HG03108 (cell line): Measurements from ENCODE around the gene UBE2E2.
"Not testable (repeated sequence)": the region's sequence is repeated elsewhere in the genome, so short reads cannot be mapped to it uniquely, and the experiment has no call there.

Experiments
- ATAC-seq: cut with Tn5 transposase; IDR thresholded peaks from one replicate; pipeline ENCODE4 v1.9.1; 2021; ENCODE audit warnings: moderate library complexity; ENCODE audit not compliant: unreplicated experiment

UBE2E2 gene

GRCh38 chr3:23320586-23321570 is 117.8 kb downstream of the UBE2E2 start:
- no peak for ATAC-seq

- ATAC-seq: peak; percentile 35
These were observed 121.6 kb downstream of the UBE2E2 start for GRCh38 chr3:23324745-23325144.

GRCh38 chr3:23325466-23326065 is 122.4 kb downstream of the UBE2E2 start:
- peak; percentile 54 for ATAC-seq

- no peak for ATAC-seq
These were observed 126.5 kb downstream of the UBE2E2 start for GRCh38 chr3:23329471-23330105.

GRCh38 chr3:23330568-23330967 is 127.4 kb downstream of the UBE2E2 start:
- no peak for ATAC-seq

- no peak for ATAC-seq
These were observed 128.2 kb downstream of the UBE2E2 start for GRCh38 chr3:23331141-23331935.

- no peak for ATAC-seq
These were observed 130.5 kb downstream of the UBE2E2 start for GRCh38 chr3:23333633-23334032.

GRCh38 chr3:23336853-23337252 is 133.7 kb downstream of the UBE2E2 start:
- not testable (repeated sequence) for ATAC-seq

- ATAC-seq: no peak
These were observed 138.2 kb downstream of the UBE2E2 start for GRCh38 chr3:23341147-23341838.

- ATAC-seq: no peak
These were observed 139.2 kb downstream of the UBE2E2 start for GRCh38 chr3:23342343-23342742.

GRCh38 chr3:23343509-23343908 is 140.4 kb downstream of the UBE2E2 start:
- ATAC-seq: no peak

GRCh38 chr3:23344886-23345285 is 141.8 kb downstream of the UBE2E2 start:
- ATAC-seq: no peak

- ATAC-seq: not testable (repeated sequence)
These were observed 146.3 kb downstream of the UBE2E2 start for GRCh38 chr3:23349444-23349843.

- no peak for ATAC-seq
These were observed 153.0 kb downstream of the UBE2E2 start for GRCh38 chr3:23356169-23356568.

- no peak for ATAC-seq
These were observed 153.8 kb downstream of the UBE2E2 start for GRCh38 chr3:23356923-23357322.

- ATAC-seq: no peak
These were observed 156.0 kb downstream of the UBE2E2 start for GRCh38 chr3:23359116-23359515.

- no peak for ATAC-seq
These were observed 161.9 kb downstream of the UBE2E2 start for GRCh38 chr3:23365066-23365465.

GRCh38 chr3:23368731-23369130 is 165.6 kb downstream of the UBE2E2 start:
- ATAC-seq: no peak

GRCh38 chr3:23372285-23372684 is 169.2 kb downstream of the UBE2E2 start:
- no peak for ATAC-seq

- ATAC-seq: no peak
These were observed 173.6 kb downstream of the UBE2E2 start for GRCh38 chr3:23376516-23377248.
